ENCODE results near the gene RIN3.

DNA sequence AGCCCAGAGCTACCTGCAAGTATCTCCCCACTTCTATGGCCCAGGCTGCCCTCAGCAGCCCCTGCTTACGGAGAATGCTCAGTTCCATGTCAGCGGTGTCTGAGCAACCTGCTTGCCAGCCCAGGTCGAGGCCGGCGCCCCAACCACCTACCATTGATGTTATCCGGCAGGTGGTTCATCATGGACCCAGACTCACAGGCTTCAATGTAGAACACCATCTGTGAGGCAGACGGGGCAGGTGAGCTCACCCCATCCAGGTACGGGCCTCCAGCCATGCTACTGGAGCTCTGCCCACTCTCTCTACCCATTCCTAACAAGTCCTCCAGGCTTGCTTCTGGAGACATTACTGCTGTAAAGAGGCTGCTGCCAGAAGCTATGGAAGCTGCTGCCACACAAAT lies 199.1 kb downstream of the RIN3 start:
- TF ChIP-seq, protein P1, sequence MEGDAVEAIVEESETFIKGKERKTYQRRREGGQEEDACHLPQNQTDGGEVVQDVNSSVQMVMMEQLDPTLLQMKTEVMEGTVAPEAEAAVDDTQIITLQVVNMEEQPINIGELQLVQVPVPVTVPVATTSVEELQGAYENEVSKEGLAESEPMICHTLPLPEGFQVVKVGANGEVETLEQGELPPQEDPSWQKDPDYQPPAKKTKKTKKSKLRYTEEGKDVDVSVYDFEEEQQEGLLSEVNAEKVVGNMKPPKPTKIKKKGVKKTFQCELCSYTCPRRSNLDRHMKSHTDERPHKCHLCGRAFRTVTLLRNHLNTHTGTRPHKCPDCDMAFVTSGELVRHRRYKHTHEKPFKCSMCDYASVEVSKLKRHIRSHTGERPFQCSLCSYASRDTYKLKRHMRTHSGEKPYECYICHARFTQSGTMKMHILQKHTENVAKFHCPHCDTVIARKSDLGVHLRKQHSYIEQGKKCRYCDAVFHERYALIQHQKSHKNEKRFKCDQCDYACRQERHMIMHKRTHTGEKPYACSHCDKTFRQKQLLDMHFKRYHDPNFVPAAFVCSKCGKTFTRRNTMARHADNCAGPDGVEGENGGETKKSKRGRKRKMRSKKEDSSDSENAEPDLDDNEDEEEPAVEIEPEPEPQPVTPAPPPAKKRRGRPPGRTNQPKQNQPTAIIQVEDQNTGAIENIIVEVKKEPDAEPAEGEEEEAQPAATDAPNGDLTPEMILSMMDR (IDR thresholded peaks at IDR 0.05), result no peak
- TF ChIP-seq EP300 (IDR thresholded peaks at IDR 0.05) (no peak), POLR2AphosphoS5 (IDR thresholded peaks at IDR 0.05) (no peak)
